SJSA1 (cell line): ENCODE data around the gene MBP. TPM values are rescaled to one million over a fixed set of nuclear protein-coding genes. Genes with fewer than 3 reads are reported as not detected.

Experiments used
- DNase-seq, 2 experiments: peaks; one replicate each; pipeline ENCODE4 v3.0.0-alpha.2; 2015 to 2020; ENCODE audit warnings: low spot score in 2 of 2, low read depth in 1 of 2
- H3K27ac ChIP-seq: fragments of 250-450 bp; sonication (Bioruptor Pico); 2 replicates; pipeline ENCODE4 v1.5.1; 2020; ENCODE audit warnings: mild to moderate bottlenecking, moderate library complexity
- H3K27me3 ChIP-seq: fragments of 250-450 bp; sonication (Bioruptor Pico); replicated peaks from 2 replicates; pipeline ENCODE4 v1.5.1; 2020; ENCODE audit warnings: mild to moderate bottlenecking, moderate library complexity
- H3K36me3 ChIP-seq: fragments of 250-450 bp; sonication (Bioruptor Pico); 2 replicates; pipeline ENCODE4 v1.5.1; 2020; ENCODE audit warnings: mild to moderate bottlenecking
- H3K4me1 ChIP-seq: fragments of 250-450 bp; sonication (Bioruptor Pico); replicated peaks from 2 replicates; pipeline ENCODE4 v1.6.1; 2021; ENCODE audit warnings: mild to moderate bottlenecking
- H3K4me3 ChIP-seq: fragments of 250-450 bp; sonication (Bioruptor Pico); 2 replicates; pipeline ENCODE4 v1.5.1; 2020; ENCODE audit warnings: mild to moderate bottlenecking
- H3K9me3 ChIP-seq: fragments of 250-450 bp; sonication (Bioruptor Pico); replicated peaks from 2 replicates; pipeline ENCODE4 v1.5.1; 2020; ENCODE audit warnings: mild to moderate bottlenecking
- total RNA-seq: library from RNA; depleted of rRNA; stranded (reverse); fragments of >200 nt; shearing (Covaris generic); gene quantifications from 2 replicates; pipeline ENCODE4 v1.2.3, GENCODE V29; 2014

The MBP gene
- total RNA-seq, 1 experiment from 2014 or later, result not detected

- Histone ChIP-seq H3K27ac (peak overlapping the region; percentile 14; the same call in 1 of the 2 replicates), H3K9me3 (no peaks in the 10 kb centered on the region), H3K27me3 (no peaks in the 10 kb centered on the region), H3K4me1 (peaks cover 29% of the 10 kb centered on the region), H3K4me3 (no peak overlapping the region), H3K36me3 (no peaks in the 10 kb centered on the region)
- peak in 1 of 2 experiments; percentile 42 for DNase-seq
Observed at GRCh38 chr18:77162580-77162979, 30.0 kb upstream of the MBP start.

- no peak overlapping the region for H3K4me3 ChIP-seq
- no peaks in the 10 kb centered on the region for H3K9me3 ChIP-seq
- H3K27me3 ChIP-seq, result no peaks in the 10 kb centered on the region
- H3K4me1 ChIP-seq, result peaks cover 25% of the 10 kb centered on the region
- H3K27ac ChIP-seq, result peak overlapping the region; percentile 14; the same call in 1 of the 2 replicates
- DNase-seq, result peak in 1 of 2 experiments; percentile 16
- H3K36me3 ChIP-seq, result no peaks in the 10 kb centered on the region
Observed at GRCh38 chr18:77161961-77162360, 29.4 kb upstream of the MBP start.

GRCh38 chr18:77161383-77161782, 28.8 kb upstream of the MBP start:
- peaks cover 24% of the 10 kb centered on the region for H3K4me1 ChIP-seq
- DNase-seq, result no peak
- 0 out of 2 replicates have a peak overlapping the region, but pooled peaks have one; percentile 14 for H3K27ac ChIP-seq
- H3K27me3 ChIP-seq, result no peaks in the 10 kb centered on the region
- H3K36me3 ChIP-seq, result no peaks in the 10 kb centered on the region
- H3K9me3 ChIP-seq, result no peaks in the 10 kb centered on the region
- H3K4me3 ChIP-seq, result no peak overlapping the region

DNA sequence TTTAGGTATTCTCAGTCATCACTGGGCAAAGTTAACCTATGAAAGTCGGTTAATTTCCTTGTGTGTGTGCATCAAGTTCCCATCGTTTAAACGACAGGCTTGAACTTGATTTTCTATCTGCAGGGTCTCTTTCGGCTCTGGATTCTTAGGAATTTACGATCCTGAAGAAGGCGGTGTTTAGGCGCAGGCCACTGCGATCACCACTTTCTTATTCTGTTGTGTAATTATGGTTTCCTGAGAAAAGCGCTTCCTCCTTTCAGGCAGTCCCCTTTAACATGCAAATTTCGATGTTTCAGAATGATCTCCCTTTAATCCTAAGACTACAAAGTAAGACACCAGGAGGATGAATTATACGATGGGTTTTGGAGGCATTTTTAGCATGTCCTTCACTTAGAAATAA, 27.9 kb upstream of the MBP start:
- Histone ChIP-seq H3K4me1 (peaks cover 19% of the 10 kb centered on the region), H3K27ac (no peak overlapping the region), H3K9me3 (no peaks in the 10 kb centered on the region), H3K27me3 (no peaks in the 10 kb centered on the region), H3K4me3 (no peak overlapping the region), H3K36me3 (no peaks in the 10 kb centered on the region)
- no peak for DNase-seq

- H3K9me3 ChIP-seq, result no peaks in the 10 kb centered on the region
- no peak for DNase-seq
- no peak overlapping the region for H3K27ac ChIP-seq
- H3K4me3 ChIP-seq, result no peak overlapping the region
- H3K4me1 ChIP-seq, result peaks cover 10% of the 10 kb centered on the region
- H3K36me3 ChIP-seq, result no peaks in the 10 kb centered on the region
- H3K27me3 ChIP-seq, result no peaks in the 10 kb centered on the region
Observed at GRCh38 chr18:77157312-77157711, 24.7 kb upstream of the MBP start.

- no peak for DNase-seq
- Histone ChIP-seq H3K4me1 (no peaks in the 10 kb centered on the region), H3K36me3 (no peaks in the 10 kb centered on the region), H3K27ac (no peak overlapping the region), H3K27me3 (no peaks in the 10 kb centered on the region), H3K4me3 (no peak overlapping the region), H3K9me3 (no peaks in the 10 kb centered on the region)
Observed at GRCh38 chr18:77155031-77155430, 22.4 kb upstream of the MBP start.

GRCh38 chr18:77153404-77153803, 20.8 kb upstream of the MBP start:
- Histone ChIP-seq H3K9me3 (no peaks in the 10 kb centered on the region), H3K27ac (no peak overlapping the region), H3K4me3 (no peak overlapping the region), H3K4me1 (no peaks in the 10 kb centered on the region), H3K27me3 (no peaks in the 10 kb centered on the region), H3K36me3 (no peaks in the 10 kb centered on the region)
- no peak for DNase-seq

DNA sequence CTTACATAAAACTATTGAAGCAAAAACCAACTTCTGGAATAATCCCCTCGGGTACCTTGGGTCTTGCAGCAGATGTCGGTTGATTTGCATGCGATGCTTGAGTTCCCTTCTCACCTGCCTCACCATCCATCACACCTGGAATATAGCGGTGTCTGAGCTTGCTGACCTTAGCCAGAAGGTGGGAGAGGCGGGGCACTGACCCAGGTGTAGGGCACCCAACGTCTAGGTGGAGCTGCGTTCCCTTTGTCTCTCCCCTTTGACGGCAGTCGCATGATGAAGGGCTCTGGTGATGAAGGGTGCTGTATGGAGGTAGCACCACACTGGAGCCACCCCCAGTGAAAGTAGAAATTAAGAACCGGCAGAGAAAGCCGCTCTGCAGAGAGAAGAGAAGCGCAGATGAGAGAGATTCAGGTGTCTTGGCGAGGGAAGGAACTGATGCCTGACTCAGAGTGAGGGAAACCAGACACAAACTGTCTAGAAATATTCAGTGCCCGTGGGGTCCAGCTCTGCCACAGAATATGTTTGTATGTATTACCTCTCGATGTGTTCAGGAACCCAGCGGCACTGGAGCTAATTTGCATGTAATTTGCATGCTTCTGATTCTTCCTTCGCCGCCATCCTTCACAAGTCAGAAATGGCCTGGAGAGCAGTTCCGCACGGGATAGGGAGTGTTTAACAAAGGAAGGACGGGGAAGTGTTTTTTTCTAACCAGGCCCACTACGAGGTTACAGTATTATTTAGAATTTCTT, 19.4 kb upstream of the MBP start:
- Histone ChIP-seq H3K27ac (no peak overlapping the region), H3K4me1 (peaks cover 8% of the 10 kb centered on the region), H3K4me3 (no peak overlapping the region), H3K36me3 (no peaks in the 10 kb centered on the region), H3K27me3 (no peaks in the 10 kb centered on the region), H3K9me3 (no peaks in the 10 kb centered on the region)
- DNase-seq, result no peak

- Histone ChIP-seq H3K36me3 (no peaks in the 10 kb centered on the region), H3K27ac (no peak overlapping the region), H3K4me1 (peaks cover 8% of the 10 kb centered on the region), H3K9me3 (no peaks in the 10 kb centered on the region), H3K4me3 (no peak overlapping the region), H3K27me3 (no peaks in the 10 kb centered on the region)
- no peak for DNase-seq
Observed at GRCh38 chr18:77151033-77151771, 18.6 kb upstream of the MBP start.

- Histone ChIP-seq H3K36me3 (no peaks in the 10 kb centered on the region), H3K4me3 (no peak overlapping the region)
- DNase-seq, result no peak
Observed at GRCh38 chr18:77150588-77150987, 18.0 kb upstream of the MBP start.

DNA sequence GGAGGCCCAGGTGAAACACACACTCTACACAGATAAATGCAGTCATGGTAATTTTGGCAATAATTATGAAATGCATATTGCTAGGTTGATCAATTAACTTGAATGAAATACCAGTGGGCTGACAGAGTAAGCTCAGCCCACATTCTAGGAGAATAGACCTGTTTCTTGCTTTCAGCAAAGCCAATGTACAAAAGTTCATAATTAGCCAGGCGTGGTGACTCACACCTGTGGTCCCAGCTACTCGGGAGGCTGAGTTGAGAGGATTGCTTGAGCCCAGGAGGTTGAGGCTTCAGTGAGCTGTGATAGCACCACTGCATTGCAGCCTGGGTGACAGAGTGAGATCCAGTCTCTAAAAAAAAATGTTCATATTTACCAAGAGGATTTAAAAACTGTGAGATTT, 15.7 kb upstream of the MBP start:
- no peak overlapping the region for H3K27ac ChIP-seq
- H3K4me3 ChIP-seq, result no peak overlapping the region
- H3K36me3 ChIP-seq, result no peaks in the 10 kb centered on the region
- H3K27me3 ChIP-seq, result no peaks in the 10 kb centered on the region
- peaks cover 8% of the 10 kb centered on the region for H3K4me1 ChIP-seq
- no peak for DNase-seq
- peaks cover 3% of the 10 kb centered on the region; the same call in 1 of the 2 replicates for H3K9me3 ChIP-seq

More at GRCh38 chr18:77150588-77150987, 18.0 kb upstream of the MBP start:
- Histone ChIP-seq H3K4me1 (peaks cover 8% of the 10 kb centered on the region), H3K9me3 (no peaks in the 10 kb centered on the region), H3K27me3 (no peaks in the 10 kb centered on the region), H3K27ac (no peak overlapping the region)

GRCh38 chr18:77147418-77147852, 14.9 kb upstream of the MBP start:
- peaks cover 8% of the 10 kb centered on the region for H3K4me1 ChIP-seq
- H3K4me3 ChIP-seq, result no peak overlapping the region
- peaks cover 3% of the 10 kb centered on the region; the same call in 1 of the 2 replicates for H3K9me3 ChIP-seq
- no peak overlapping the region for H3K27ac ChIP-seq
- H3K27me3 ChIP-seq, result no peaks in the 10 kb centered on the region
- H3K36me3 ChIP-seq, result no peaks in the 10 kb centered on the region
- no peak for DNase-seq

- no peak overlapping the region for H3K4me3 ChIP-seq
- peaks cover 3% of the 10 kb centered on the region; the same call in 1 of the 2 replicates for H3K9me3 ChIP-seq
- H3K36me3 ChIP-seq, result no peaks in the 10 kb centered on the region
- H3K27ac ChIP-seq, result no peak overlapping the region
- DNase-seq, result no peak
- peaks cover 8% of the 10 kb centered on the region for H3K4me1 ChIP-seq
- H3K27me3 ChIP-seq, result no peaks in the 10 kb centered on the region
Observed at GRCh38 chr18:77146249-77147080, 13.9 kb upstream of the MBP start.
